ENCODE data around the gene SLC16A10. TPM values are rescaled to one million over a fixed set of nuclear protein-coding genes. Genes with fewer than 3 reads are reported as not detected.

The SLC16A10 gene
- total and polyA plus RNA-seq, 2 experiments from 2014 or later, result 12.1 to 30.9 TPM

GRCh38 chr6:111147440-111147839 is 60.1 kb downstream of the SLC16A10 start:
- no peaks in the 10 kb centered on the region for H4K20me1 ChIP-seq (replicated peaks; ENCODE audit: insufficient read depth)
- H3K79me2 ChIP-seq (replicated peaks; ENCODE audit: insufficient read depth), result no peaks in the 10 kb centered on the region
- Mint-ChIP-seq H3K27ac (no peak overlapping the region), H3K27me3 (ENCODE audit: insufficient read depth, low read depth, poor library complexity) (peaks cover 3% of the 10 kb centered on the region), H3K9me3 (peaks cover 3% of the 10 kb centered on the region; the same call in 2 of the 3 replicates), H3K4me1 (no peaks in the 10 kb centered on the region), H3K36me3 (ENCODE audit: low read depth) (peaks cover 7% of the 10 kb centered on the region; the same call in 2 of the 3 replicates), H3K4me3 (no peak overlapping the region)
- no peaks in the 10 kb centered on the region for H3F3A ChIP-seq (replicated peaks; ENCODE audit: low read depth)
- no peaks in the 10 kb centered on the region for H3K36me3 ChIP-seq (ENCODE audit: insufficient read depth)
- H3K4me1 ChIP-seq (ENCODE audit: insufficient read depth), result no peaks in the 10 kb centered on the region
- H3K4me3 ChIP-seq, result no peak overlapping the region
- DNase-seq (ENCODE audit: low spot score) (no peak), ATAC-seq (no peak)
- no peaks in the 10 kb centered on the region for H3K9me2 ChIP-seq (ENCODE audit: insufficient read depth)
- H2AFZ ChIP-seq, result no peak overlapping the region
- no peak for TF ChIP-seq NANOG (IDR thresholded peaks at IDR 0.05; ENCODE audit: borderline replicate concordance)
- TF ChIP-seq ZNF114 (CRISPR knock-in tag; IDR thresholded peaks at IDR 0.05), result no peak
- no peak for TF ChIP-seq JUNB (IDR thresholded peaks at IDR 0.05; ENCODE audit: unreplicated experiment)
- TF ChIP-seq ZNF462 (CRISPR knock-in tag; IDR thresholded peaks at IDR 0.05), result no peak
- TF ChIP-seq REST (IDR thresholded peaks at IDR 0.05; ENCODE audit: unreplicated experiment), result no peak
- no peak for TF ChIP-seq EZH2 (IDR thresholded peaks at IDR 0.05; ENCODE audit: low read depth, unreplicated experiment)
- TF ChIP-seq ZNF331 (CRISPR knock-in tag; IDR thresholded peaks at IDR 0.05; ENCODE audit: low read depth), result no peak
- no peak for TF ChIP-seq STAT1 (IDR thresholded peaks at IDR 0.05; ENCODE audit: unreplicated experiment)
- TF ChIP-seq CTCF (conservative IDR thresholded peaks at IDR 0.05; ENCODE audit: low read depth in 2 of 2), result no peak
- no peak for TF ChIP-seq CREB1 (CRISPR knock-in tag; IDR thresholded peaks at IDR 0.05; ENCODE audit: low read depth)
- no peak for TF ChIP-seq POLR2AphosphoS5 (IDR thresholded peaks at IDR 0.05; ENCODE audit: low read depth)
- H3K27ac ChIP-seq (ENCODE audit: low read depth), result no peak overlapping the region
- H3K4me2 ChIP-seq, result no peak overlapping the region
- no peaks in the 10 kb centered on the region for H3K27me3 ChIP-seq (ENCODE audit: insufficient read depth)

Data from GM23338 (cell line).